GM13977 (cell line): ENCODE data around the gene MAGI2.

Source experiments
- DNase-seq: peaks from one replicate; pipeline ENCODE4 v3.0.0; 2012; ENCODE audit warnings: low spot score
- CTCF ChIP-seq: IDR thresholded peaks from 2 replicates; pipeline ENCODE4 v1.5.1; 2012; ENCODE audit warnings: mild to moderate bottlenecking, control low read depth; ENCODE audit not compliant: insufficient read depth; ENCODE audit errors: extremely low read depth, missing control alignments
- in situ Hi-C: fragments of 300-500 bp; cut with MboI; formaldehyde crosslinking; loops from one replicate; pipeline ENCODE4 v1.12.0; 2022; ENCODE audit warnings: low sequenced_read_pairs, low pct_unique_long_range_greater_than_20kb, mixed read lengths, inconsistent platforms; ENCODE audit not compliant: unreplicated experiment

Gene MAGI2

GRCh38 chr7:78134774-78135173 is 1318.7 kb downstream of the MAGI2 start:
- no peak for TF ChIP-seq CTCF
- in situ Hi-C loops: no loop called here

GRCh38 chr7:78134256-78134655 is 1319.2 kb downstream of the MAGI2 start:
- peak; percentile 39 for DNase-seq
- peak; percentile 41 for TF ChIP-seq CTCF
- in situ Hi-C loops: no loop called here

More at GRCh38 chr7:78134774-78135173, 1318.7 kb downstream of the MAGI2 start:
- no peak for DNase-seq

- no peak for DNase-seq
- in situ Hi-C loops: no loop called here
- no peak for TF ChIP-seq CTCF
Measured at GRCh38 chr7:78130446-78131215, 1322.8 kb downstream of the MAGI2 start.

- no peak for DNase-seq
- in situ Hi-C loops: no loop called here
- no peak for TF ChIP-seq CTCF
Measured at GRCh38 chr7:78129865-78130264, 1323.6 kb downstream of the MAGI2 start.

GRCh38 chr7:78127009-78127408 is 1326.5 kb downstream of the MAGI2 start:
- TF ChIP-seq CTCF: no peak
- no peak for DNase-seq
- in situ Hi-C loops: no loop called here

GRCh38 chr7:78125884-78126283 is 1327.6 kb downstream of the MAGI2 start:
- in situ Hi-C loops: no loop called here
- no peak for DNase-seq
- TF ChIP-seq CTCF: no peak
